GM18519 (cell line): ENCODE data around the gene THSD4.

ENCODE experiments used
- ATAC-seq: cut with Tn5 transposase; IDR thresholded peaks from one replicate; pipeline ENCODE4 v1.9.1; 2021; ENCODE audit warnings: mild to moderate bottlenecking, moderate library complexity; ENCODE audit not compliant: unreplicated experiment, low FRiP score

THSD4 gene

DNA sequence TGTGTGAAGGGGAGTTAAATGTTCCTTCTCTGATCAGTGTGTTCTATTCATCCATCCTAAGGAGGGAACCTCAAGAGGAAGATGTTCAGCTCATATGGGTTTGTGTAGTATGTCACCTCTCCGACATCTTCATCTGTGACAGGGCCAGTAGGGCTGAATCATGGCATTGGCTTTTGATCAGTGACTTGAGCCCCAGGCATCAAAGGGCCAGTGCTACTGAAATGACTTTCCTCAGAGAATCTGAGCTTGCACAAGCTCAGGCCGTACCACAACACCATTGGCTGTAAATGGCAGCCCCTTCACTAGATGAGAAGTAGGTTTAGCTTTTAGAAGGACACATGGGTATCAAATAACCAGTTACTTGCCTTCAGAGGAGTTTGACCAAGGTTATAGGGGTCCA, 511.9 kb downstream of the THSD4 start:
- no peak for ATAC-seq

DNA sequence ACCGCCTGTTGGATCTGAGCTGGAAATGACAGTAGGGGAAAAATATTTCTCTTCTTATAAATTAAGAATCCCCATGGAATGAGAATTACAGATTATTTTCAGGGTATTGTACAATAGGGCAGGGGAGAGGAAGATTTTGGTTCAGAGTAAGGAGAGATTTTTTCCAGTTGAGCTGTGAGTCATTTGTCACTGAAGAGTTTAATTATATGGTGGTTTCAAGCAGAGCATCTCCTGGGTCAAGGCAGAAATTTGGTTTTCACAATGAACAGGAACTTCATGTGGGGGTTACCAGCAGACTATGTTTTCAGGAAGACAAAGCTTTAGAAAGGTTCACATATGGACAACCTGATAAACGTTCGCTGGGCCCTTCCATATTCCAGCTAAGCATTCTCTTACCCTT, 512.3 kb downstream of the THSD4 start:
- ATAC-seq, result no peak

DNA sequence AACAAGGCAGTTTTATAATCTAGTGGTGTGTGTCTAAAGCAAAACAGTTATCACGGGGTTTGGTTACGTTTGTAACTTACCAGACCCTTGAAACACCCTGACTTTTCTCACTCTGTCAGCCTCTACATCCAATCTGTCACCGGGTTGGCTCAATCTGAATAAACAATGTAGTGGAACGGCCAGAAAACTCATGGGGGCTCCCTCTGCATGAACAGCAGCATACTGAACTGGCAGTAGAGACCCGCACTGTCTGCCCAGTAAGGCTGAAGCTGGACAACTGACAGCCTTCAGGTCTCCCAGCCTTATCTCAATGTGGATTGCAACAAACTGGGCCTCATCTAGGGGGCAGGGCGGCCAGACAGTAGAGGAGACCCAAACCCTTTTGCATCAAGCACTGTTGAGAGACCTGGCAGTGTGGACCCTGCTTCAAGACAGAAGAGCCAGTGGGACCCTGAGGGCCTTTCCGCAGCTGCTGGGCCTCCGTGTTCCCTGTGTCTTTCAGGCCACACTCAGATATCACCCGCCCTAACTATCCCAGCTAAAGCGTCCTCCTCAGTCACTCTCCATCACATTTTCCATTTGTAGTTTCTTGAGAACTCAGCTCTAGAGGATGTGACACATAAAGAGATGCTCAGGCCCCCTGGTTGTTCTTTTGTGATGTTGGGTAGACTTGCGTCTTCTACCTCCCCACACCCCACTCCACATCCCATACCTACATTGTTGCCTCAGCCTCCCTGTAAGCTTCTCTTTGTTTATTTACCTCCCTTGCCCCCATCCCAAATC, 513.9 kb downstream of the THSD4 start:
- no peak for ATAC-seq

DNA sequence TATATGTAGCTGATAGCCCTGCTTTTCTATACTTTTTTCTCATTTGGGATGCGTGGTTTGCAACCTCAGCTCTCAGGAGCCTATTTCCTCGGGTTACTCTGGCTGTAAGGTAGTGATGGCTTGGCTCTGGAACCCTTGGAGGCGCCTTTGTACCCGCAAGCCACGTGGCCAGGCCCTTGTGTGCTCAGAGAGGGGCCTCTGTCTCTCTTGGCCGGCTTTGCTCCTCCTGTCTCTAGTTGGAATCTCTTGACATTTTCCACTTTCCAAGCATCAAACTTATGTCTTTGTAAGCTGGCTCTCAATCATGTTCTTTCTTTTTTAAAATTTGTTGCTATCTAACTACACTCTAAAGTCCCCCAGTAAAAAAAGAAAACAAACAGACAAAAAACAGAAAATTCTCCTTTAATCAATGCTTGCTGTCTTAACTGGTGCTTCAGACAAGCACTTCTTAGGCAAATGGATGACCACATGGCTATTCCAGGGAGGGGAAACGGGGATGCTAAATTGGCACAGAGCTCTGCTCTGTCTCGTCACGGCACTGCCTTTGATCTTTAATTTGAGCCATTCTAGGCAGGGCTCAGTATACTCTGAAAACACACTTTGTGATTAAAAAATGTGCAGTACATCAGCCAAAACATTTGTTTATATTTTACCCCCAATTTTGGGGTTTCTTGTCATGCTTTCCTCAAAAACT, 514.7 kb downstream of the THSD4 start:
- no peak for ATAC-seq

DNA sequence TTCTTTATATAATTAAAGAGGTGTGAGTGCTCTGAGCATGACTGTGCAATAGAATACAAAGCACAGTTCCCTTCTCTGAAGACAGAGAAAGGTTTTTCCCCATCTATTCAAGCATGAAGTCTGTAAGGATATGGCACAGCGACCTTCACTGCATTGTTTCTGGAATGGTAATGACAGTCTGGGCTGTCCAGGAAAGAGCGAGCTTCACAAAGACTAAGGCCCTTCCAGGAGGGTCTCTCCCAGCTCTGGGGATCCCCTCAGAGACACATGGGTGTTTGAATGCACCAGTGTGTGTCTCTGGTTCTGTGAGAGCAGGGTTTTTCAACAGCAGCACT, 515.2 kb downstream of the THSD4 start:
- ATAC-seq, result no peak

DNA sequence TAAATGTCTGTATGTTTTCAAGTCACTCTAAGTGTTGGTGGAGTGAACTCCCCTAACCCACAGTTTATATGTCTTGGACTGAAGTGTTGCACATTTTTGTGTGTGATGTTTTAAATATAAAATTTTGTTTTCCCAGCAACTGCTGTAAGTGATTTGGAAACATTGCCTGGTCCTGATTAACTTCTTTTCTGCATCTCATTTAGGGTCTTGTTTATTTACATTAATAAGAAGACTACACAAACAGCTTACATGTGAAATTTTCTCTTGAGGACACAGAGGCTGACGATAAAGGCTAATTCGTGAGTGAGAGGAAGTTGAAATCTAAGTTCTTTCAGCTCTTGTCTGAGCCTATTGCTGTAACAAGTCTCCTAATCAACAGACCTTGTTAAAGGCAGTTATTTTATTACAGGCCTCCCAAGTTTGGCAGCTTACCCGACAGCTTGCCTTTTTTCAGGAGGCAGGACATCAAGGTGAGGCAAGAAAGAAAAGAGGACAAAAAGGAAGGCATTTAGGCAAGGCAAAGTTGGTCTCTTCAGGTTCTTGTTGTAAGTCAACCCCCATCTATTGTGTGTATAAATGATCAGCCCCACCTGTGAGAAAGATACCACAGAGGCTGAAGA, 517.4 kb downstream of the THSD4 start:
- no peak for ATAC-seq

DNA sequence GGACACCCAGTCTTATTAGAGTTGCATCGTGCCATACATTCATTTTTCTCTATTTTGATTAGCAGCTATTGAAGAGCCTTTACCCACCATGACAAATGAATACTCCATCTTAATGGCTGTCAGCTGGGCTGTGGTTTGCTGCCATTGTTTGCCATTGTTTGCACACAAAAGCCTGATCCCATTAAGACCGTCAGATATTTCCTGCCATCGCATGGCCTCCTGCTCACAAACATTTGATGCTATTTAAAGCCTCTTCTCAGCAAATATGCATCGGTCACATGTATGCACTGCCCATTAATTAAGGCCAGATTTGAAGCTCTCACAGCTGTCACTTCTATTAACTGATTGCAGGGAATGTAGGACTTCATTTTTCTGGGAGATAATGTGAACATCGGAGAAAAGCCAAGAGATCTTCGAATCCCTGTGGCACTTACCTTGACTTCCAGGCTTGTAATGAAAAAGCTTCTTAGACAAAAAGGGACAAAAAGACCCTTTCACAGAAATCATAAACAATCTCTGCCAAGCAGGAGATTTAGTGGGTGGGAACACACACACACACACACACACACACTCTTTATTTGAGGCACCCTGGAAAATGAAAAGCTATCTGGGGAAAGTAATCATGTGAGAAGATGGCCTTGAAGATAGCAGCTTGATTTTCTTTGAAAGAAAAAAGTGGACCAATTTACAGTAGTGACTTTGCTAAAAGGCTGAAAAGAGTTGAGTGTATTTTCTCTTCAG, 519.7 kb downstream of the THSD4 start:
- ATAC-seq, result no peak

DNA sequence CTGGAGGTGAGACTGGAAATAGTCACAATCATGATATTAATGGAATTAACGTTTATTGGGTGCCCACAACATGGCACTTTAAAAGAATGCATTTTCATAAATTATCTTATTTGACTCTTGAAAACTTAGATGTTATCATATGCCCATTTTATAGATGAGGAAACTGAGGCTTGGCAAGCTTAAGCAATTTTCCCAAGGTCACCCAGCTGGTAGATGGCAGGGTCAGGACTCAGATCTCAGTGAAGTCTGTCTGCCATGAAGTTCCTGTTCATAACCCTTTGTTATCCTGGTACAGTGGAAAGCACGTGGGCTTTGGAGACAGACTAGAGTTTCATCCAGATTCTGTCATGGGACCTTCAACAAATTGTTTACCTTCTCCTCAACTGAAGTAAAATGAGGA, 520.5 kb downstream of the THSD4 start:
- ATAC-seq, result no peak

DNA sequence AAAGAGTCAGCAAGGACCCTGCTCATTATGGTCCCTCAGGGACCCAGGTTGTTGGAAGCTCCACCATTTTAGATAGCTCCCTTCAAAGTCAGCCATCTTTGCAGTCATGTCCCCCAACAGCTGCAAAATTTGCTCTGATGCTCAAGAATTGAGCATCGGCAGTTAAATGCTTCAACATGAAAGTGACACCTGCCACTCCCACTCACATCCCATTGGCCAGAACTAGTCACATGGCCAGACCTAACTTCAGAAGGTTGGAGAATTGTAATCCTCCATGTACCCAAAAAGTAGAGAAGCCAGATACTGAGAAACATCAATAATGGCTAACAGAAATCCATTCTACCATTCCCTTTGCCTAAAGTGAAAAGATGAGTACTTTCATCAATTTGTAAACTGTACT, 523.6 kb downstream of the THSD4 start:
- ATAC-seq, result no peak

DNA sequence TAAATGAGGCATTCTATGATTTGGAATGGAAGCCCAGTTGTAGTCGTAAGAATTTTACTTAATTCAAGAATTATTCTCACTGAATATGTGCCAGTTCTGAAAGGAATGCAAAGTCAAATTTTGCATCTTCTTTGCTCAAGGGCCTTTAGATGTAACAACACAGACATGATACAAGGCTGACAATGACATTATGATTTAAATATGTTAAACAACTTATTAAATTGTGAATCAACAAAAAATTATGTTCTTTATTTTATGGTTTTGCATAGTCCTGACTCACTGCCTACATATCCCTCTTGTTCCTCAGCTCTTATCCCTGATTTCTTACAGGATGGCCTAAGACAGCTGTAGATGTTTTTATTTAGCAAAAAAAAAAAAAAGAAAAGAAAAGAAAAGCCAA, 524.2 kb downstream of the THSD4 start:
- no peak for ATAC-seq

DNA sequence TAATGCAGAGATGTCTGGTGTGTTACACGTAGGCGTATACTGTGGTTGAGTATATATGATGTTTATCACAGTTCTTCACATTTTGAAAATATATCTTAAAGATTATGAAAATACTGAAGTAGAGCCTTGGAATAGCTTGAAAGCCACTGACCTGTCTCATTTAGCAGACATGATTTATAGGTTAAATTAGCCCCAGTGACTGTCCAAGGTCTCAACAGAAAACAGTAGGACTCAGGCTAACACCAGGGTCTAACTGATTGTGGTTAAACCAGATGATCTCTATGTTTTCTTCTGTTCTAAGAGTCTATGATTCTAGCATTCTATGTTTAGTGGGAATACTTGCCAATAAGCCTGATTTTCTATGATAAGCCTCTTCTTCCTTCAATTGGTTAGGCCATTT, 528.6 kb downstream of the THSD4 start:
- no peak for ATAC-seq

DNA sequence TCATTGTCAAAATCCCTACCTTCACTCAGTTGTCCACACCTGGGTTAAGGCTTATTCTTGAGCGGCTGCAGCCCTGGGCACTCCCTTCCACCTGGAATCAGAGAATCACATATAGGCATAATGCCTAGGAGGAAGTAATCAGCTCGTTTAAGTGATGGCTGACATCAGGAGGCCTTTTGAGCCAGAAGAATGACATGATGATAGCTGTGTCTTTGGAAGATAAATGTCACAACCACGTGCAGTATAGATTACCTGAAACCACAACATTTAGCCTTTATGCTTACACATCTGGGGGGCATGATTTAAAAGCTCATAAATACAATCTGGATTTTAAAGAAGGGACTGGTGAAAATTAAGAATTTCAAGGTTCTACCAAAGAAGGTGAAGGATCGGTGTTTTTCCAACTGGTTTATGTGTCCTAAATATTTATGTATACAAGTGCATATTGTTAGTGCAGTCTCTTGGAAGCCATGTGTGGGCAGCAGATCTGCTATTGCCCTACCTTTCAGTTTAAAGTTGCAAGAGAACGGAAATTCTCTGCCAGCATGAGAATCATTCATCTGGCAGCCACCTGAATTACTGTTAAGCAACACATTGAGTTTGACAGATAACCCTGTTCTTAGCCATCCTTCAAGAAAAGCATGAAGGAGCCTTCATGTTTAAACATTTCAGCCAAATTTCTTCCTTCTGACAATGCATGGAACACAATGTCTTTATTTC, 531.7 kb downstream of the THSD4 start:
- no peak for ATAC-seq

DNA sequence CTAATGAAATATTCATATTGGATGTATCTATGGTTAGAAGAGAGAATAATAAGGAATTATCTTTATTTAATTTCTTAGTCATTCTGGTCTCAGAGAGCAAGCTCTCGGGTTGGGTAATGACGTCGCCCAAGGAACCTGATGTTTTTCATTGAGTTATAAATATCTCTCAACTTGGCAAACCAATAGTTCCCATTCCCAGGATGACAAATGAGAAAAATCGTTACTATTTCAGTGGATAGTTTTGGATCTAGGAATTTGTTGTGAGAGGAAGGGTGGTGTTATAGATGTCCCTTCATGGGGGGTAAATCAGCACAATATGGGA, 532.2 kb downstream of the THSD4 start:
- no peak for ATAC-seq

DNA sequence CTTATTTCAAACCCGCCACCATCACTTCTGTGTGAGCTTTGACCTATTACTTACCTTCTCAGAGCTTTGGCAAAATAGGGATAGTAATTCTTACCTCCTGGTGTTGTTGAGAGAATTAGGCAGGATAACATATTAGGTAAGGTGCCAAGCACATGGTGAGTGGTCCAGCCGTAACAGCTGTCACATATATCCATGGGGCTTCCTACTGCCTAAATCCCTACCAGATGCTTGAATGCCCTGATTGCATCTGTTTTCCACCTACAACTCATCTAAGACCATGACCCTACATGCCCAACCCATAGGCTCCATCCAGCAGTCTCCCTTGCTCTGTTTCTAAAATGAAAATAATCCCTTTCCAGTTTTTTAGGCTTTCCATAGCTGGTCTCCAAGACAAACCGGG, 532.8 kb downstream of the THSD4 start:
- no peak for ATAC-seq

DNA sequence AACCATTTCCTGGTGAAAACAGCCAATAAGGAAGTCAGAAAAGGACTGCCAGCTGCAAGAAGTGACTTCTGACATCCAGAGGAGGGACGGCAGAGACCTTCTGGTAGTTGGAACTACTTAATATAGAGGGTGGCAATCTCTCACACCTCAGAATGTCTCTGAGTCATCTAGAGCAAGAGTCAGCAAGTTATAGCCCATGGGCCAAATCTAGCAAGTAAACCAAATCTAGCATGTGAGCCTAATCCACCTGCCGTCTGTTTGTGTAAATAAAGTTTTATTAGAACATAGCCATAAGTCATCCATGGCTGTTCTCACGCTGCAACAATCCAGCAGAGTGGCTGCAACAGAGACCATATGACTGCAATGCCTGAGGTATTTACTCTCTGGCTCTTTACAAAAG, 534.6 kb downstream of the THSD4 start:
- ATAC-seq, result no peak

DNA sequence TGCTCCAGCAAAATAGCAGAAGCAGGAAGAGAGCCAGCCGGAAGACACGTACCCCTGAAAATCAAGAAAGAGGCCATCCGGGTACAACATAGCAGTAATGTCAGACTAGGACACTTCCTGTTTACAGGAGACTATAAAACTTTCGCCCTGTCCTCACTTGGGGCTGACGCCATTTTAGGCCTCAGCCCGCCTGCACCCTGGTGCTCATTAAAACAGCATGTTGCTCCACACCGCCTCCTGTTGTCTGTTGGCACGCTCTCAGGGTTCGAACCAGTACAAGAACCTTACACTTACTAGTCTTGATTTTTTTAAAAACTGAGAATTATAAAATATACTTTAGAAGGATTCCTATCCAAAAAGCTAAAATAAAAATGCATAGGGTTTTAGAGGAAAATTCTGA, 535.3 kb downstream of the THSD4 start:
- ATAC-seq, result no peak

DNA sequence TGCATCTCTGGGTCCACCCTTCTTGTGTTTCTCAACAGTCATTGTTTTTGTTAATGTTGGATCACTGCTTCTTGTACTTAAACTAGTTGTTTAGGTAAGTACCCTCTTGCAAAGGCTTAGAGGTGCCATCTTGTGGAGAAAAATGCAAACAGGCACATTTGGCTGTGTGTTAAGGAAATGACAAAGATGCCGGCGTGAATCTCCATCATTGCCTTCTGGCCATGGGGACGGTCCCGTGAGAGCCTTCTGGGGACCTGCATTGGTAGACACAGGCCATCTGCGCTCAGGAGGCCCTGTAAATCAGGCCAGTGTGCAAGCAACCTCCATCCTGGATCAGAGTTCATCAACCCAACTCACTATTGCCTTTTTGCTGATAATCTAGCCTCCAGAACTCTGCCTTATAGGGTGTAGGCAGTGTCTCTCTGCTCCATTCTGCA, 536.5 kb downstream of the THSD4 start:
- ATAC-seq, result no peak

DNA sequence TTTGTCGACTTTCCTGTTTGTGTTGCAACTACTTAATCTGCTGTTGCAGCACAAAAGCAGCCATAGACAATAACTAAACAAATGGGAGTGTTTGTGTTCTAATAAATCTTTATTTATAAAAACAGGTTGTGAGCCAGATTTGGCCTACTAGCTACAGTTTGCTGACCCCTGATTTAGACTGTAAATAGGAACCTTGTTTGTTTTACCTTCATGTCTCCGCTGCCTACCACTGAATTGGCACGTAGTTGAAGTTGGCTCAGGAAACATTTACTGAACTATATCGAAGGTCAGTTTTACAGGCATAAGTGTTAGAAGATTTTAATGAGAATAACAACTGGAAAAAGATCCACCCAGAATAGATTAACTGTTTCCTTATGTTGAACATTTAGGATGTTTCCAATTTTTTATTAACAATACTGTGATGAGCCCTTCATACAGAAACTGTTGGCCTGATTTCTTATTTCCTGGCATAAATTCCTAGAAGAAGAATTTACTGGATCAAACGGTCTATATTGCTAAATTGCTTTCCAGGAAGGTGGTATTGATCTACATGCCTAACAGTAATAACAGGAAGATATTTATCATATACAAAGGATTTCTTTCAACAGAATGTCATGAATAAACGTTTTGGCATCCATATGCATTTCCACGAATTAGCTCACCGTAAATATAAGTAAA, 538.9 kb downstream of the THSD4 start:
- no peak for ATAC-seq

DNA sequence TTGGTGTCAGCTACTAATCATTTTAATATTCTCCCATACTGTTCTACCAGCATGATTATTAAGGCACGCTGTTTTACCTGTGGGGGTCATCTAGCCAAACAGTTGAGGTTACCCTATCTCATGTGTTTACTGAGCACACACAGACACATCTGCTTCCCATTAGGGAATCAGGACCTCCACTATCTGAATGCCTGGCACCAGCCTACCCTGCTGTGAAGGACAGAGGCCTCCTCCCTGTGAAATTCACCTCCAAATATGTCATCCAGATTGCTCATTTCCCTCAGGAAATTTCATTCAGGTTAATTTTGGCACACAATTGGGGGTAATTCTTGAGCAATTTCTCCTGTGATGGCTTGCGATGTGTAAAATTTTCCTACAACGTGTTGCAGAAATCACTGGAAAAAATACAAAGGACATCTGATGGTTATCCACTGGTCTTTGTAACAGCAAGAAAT, 539.5 kb downstream of the THSD4 start:
- no peak for ATAC-seq

DNA sequence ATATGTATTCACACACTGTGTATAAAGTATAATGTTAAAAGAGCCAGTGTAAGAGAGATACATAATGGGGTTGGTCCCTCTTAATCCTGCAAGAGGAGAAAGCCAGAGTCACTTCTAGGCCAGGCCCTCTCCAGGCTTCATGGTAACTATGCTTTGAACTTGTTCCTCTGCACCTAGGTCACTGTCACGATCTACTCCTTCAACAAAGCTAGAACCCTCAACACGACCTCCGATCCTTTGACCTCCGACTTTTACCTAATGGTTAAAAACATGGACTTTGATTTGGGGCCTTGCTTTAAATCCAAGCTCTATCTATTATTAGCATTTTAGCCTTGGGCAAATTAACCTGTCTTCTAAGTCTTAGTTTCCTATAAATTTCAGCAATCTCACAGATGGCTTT, 541.2 kb downstream of the THSD4 start:
- ATAC-seq, result no peak
